CD8-positive, alpha-beta memory T cell (primary cell): Measurements from ENCODE around the gene GAA. TPM values are rescaled to one million over a fixed set of nuclear protein-coding genes. Genes with fewer than 3 reads are reported as not detected.
A peak's percentile ranks its signal among the peaks of the same experiment; 100 is the strongest.
"Not testable (repeated sequence)": the region's sequence is repeated elsewhere in the genome, so short reads cannot be mapped to it uniquely, and the experiment has no call there.

ENCODE experiments used
- CTCF ChIA-PET: fragments of 350-600 bp; sonication (Branson Sonifier 250); formaldehyde crosslinking; loops from one replicate; lab custom pipeline; 2021; ENCODE audit warnings: antibody characterized with exemption; lab: Charles Lee
- POLR2A ChIA-PET: fragments of 350-600 bp; sonication (Branson Sonifier 250); formaldehyde crosslinking; loops from one replicate; lab custom pipeline; 2021; ENCODE audit warnings: antibody characterized with exemption; lab: Charles Lee
- DNase-seq, 5 donors: peaks; one replicate each; pipeline versions ENCODE4 v3.0.0 to v3.0.0-alpha.2; 2020 to 2022; ENCODE audit warnings: mixed read lengths in 1 of 5
- H3K27ac ChIP-seq: one replicate; pipeline ENCODE4 v1.7.0; 2013; ENCODE audit warnings: low read depth, mild to moderate bottlenecking, low read length, moderate library complexity
- H3K27me3 ChIP-seq: 2 replicates; pipeline ENCODE4 v1.7.0; 2013; ENCODE audit warnings: low read length, mild to moderate bottlenecking; ENCODE audit not compliant: insufficient read depth, poor library complexity, severe bottlenecking
- H3K36me3 ChIP-seq: 2 replicates; pipeline ENCODE4 v1.7.0; 2013; ENCODE audit warnings: mild to moderate bottlenecking, low read length, moderate library complexity; ENCODE audit not compliant: insufficient read depth
- H3K4me1 ChIP-seq: 2 replicates; pipeline ENCODE4 v1.7.0; 2013; ENCODE audit warnings: mild to moderate bottlenecking, low read length, moderate library complexity; ENCODE audit not compliant: insufficient read depth
- H3K4me3 ChIP-seq: 2 replicates; pipeline ENCODE4 v1.7.0; 2013; ENCODE audit warnings: mild to moderate bottlenecking, low read length
- H3K9me3 ChIP-seq: 2 replicates; pipeline ENCODE4 v1.7.0; 2013; ENCODE audit warnings: mild to moderate bottlenecking, low read length
- H3K27ac Mint-ChIP-seq, 8 donors: one replicate each; pipeline ENCODE4 v1.8.0; 2020 to 2021; ENCODE audit warnings: mixed read lengths in 8 of 8, mild to moderate bottlenecking in 6 of 8, inconsistent platforms in 3 of 8, moderate library complexity in 3 of 8
- H3K27me3 Mint-ChIP-seq, 2 donors: one replicate each; pipeline ENCODE4 v1.8.0; 2020 to 2021; ENCODE audit warnings: mixed read lengths in 2 of 2, mild to moderate bottlenecking in 1 of 2, moderate library complexity in 1 of 2
- H3K36me3 Mint-ChIP-seq, 3 donors: one replicate each; pipeline ENCODE4 v1.8.0; 2020 to 2021; ENCODE audit warnings: mixed read lengths in 3 of 3, inconsistent platforms in 1 of 3, mild to moderate bottlenecking in 1 of 3
- H3K4me1 Mint-ChIP-seq, 3 donors: one replicate each; pipeline ENCODE4 v1.8.0; 2020 to 2021; ENCODE audit warnings: mixed read lengths in 3 of 3, inconsistent platforms in 1 of 3, mild to moderate bottlenecking in 1 of 3
- H3K4me3 Mint-ChIP-seq, 7 donors: one replicate each; pipeline ENCODE4 v1.8.0; 2020 to 2021; ENCODE audit warnings: mixed read lengths in 7 of 7, mild to moderate bottlenecking in 6 of 7, moderate library complexity in 4 of 7, inconsistent platforms in 2 of 7
- H3K9me3 Mint-ChIP-seq, 5 donors: one replicate each; pipeline ENCODE4 v1.8.0; 2020 to 2022; ENCODE audit warnings: mixed read lengths in 5 of 5, mild to moderate bottlenecking in 3 of 5, moderate library complexity in 2 of 5, inconsistent platforms in 1 of 5
- polyA plus RNA-seq: library from polyadenylated mRNA; unstranded; fragments of 300-500 nt; fragmentation: Illumina TruSeq; gene quantifications from one replicate; pipeline ENCODE4 v1.2.3, GENCODE V29; 2021
- total RNA-seq, 2 experiments: library from RNA; stranded (reverse); gene quantifications; one replicate each; pipeline ENCODE4 v1.2.3, GENCODE V29; 2021

The GAA gene
- total and polyA plus RNA-seq, 3 experiments from 2014 or later, result 13.7 to 31.0 (median 30.5) TPM

DNA sequence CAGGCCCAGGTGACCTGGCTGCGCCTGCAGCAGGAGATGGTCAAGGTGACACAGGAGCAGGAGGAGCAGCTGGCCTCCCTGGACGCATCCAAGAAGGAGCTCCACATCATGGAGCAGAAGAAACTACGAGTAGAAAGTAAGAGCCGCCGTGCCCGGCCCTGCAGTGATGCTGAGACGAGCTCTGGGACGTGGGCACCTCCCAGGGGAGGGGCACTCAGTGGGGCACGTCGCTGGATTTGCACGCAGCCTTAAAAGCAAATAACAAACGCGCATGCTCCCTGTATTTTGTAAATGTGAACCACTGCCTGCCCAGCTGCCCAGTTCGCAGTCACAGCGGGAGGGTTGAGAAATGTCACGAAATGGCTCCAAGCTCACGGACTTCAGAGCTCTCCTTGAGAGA, 15.3 kb upstream of the GAA start:
- ChIA-PET CTCF (no interaction called here), POLR2A (no interaction called here)
- no peaks in the 10 kb centered on the region for H3K9me3 Mint-ChIP-seq
- H3K27ac Mint-ChIP-seq, result no peak overlapping the region
- Histone ChIP-seq H3K4me1 (peaks cover 5% of the 10 kb centered on the region), H3K9me3 (no peaks in the 10 kb centered on the region), H3K4me3 (no peak overlapping the region), H3K36me3 (no peaks in the 10 kb centered on the region), H3K27me3 (no peaks in the 10 kb centered on the region), H3K27ac (no peak overlapping the region)
- H3K36me3 Mint-ChIP-seq, result no peaks in the 10 kb centered on the region
- no peak for DNase-seq
- peaks cover 0 to 3% (median 2%) of the 10 kb centered on the region in 3 donors for H3K4me1 Mint-ChIP-seq
- H3K27me3 Mint-ChIP-seq, result peaks cover 0 to 3% of the 10 kb centered on the region in 2 donors
- no peak overlapping the region for H3K4me3 Mint-ChIP-seq

DNA sequence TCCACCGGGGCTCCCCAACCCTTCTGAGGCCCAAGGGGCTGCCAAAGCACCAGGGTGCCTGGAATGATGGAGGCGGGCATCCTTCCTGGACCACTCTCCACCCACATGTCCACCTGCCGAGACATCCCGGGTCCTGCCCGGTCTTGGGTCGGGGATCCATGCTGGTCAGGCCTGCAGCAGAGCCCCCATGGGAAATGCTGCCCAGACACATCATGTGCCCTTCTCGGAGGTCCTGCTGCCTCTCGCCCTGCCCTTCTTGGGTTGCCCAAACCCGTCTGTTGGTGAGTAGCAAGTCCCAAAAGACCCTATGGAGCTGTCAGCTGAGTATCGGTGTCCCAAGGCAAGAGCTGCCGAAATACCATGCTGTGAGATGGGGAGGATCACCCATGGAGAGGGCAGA, 14.8 kb upstream of the GAA start:
- Histone ChIP-seq H3K27ac (no peak overlapping the region), H3K9me3 (no peaks in the 10 kb centered on the region), H3K36me3 (no peaks in the 10 kb centered on the region), H3K27me3 (no peaks in the 10 kb centered on the region), H3K4me1 (peaks cover 5% of the 10 kb centered on the region), H3K4me3 (no peak overlapping the region)
- no peaks in the 10 kb centered on the region for H3K36me3 Mint-ChIP-seq
- DNase-seq, result no peak
- peaks cover 0 to 3% (median 2%) of the 10 kb centered on the region in 3 donors for H3K4me1 Mint-ChIP-seq
- H3K4me3 Mint-ChIP-seq, result no peak overlapping the region
- CTCF ChIA-PET, result interaction anchor here (1.1 to 1.7 kb wide), 3 partner anchors 15 to 489 kb away, joined by 3 to 4 read pairs (median 4); partner anchors contain the start of gene GAA
- H3K27ac Mint-ChIP-seq, result no peak overlapping the region
- POLR2A ChIA-PET, result no interaction called here
- peaks cover 0 to 3% of the 10 kb centered on the region in 2 donors for H3K27me3 Mint-ChIP-seq
- no peaks in the 10 kb centered on the region for H3K9me3 Mint-ChIP-seq

DNA sequence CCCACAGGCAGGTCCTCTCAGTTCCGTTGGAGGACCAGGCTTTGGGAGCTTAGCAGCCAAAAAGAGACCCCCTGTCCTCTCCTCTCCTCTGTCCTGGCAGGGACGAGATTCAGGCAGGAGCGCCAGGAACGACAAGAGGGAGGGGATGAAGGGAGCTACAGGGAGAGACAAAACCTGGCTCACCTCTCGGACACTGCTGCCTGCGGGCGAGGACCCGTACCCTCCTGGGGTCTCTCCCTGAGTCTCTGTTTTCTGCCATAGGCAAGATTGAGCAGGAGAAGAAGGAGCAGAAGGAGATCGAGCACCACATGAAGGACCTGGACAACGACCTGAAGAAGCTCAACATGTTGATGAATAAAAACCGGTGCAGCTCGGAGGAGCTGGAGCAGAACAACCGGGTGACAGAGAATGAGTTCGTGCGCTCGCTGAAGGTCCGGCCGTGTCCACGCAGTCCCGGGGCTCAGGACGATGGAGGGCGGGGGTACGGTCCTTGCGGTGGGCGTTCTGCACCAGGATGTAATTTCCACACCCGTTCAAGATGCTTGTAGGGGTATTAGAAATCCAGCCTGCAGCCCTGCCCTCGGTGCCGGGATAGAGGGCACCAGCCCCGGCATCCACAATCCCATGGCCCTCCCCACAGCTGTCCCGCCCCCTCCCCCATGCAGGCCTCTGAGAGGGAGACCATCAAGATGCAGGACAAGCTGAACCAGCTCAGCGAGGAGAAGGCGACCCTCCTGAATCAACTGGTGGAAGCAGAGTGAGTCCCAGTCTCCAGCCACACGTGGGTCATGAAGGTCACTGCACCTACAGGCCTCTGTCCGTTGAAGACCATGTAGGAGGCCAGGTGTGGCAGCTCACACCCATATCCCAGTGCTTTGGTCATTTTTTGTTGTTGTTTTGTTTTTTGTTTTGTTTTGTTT, 13.8 kb upstream of the GAA start:
- Histone ChIP-seq H3K36me3 (no peaks in the 10 kb centered on the region), H3K9me3 (no peaks in the 10 kb centered on the region), H3K27ac (no peak overlapping the region), H3K4me1 (peaks cover 4% of the 10 kb centered on the region), H3K27me3 (no peaks in the 10 kb centered on the region), H3K4me3 (no peak overlapping the region)
- Mint-ChIP-seq H3K27me3 (peaks cover 3% of the 10 kb centered on the region in 2 donors), H3K9me3 (no peaks in the 10 kb centered on the region), H3K27ac (no peak overlapping the region), H3K4me1 (peaks cover 0 to 3% (median 2%) of the 10 kb centered on the region in 3 donors), H3K36me3 (no peaks in the 10 kb centered on the region), H3K4me3 (no peak overlapping the region)
- CTCF ChIA-PET, result interaction anchor here (1.1 to 1.7 kb wide), 3 partner anchors 14 to 488 kb away, joined by 3 to 4 read pairs (median 4); partner anchors contain the start of gene GAA
- no peak for DNase-seq
- POLR2A ChIA-PET, result no interaction called here

DNA sequence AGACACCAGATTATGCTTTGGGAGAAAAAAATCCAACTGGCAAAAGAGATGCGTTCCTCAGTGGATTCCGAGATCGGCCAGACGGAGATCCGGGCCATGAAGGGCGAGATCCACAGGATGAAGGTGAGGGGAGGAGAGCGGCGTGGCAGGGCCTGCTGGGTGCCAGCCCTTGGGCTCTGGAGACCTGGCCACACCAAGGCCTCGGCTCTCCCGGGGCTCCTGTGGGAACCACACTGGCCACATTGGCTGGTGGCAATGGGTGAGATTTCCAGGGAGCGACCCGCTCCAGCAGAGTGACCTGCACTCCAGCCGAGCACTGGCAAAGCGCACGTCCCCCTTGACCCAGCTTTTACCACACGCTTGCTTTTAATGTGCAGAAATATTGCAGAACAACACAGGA, 11.6 kb upstream of the GAA start:
- ChIA-PET POLR2A (no interaction called here), CTCF (interaction anchor here (1.6 kb wide), 1 partner anchor 12 kb away, joined by 5 read pairs; the partner anchor contains the start of gene GAA)
- no peaks in the 10 kb centered on the region for H3K4me1 ChIP-seq
- H3K4me3 Mint-ChIP-seq, result no peak overlapping the region
- H3K36me3 ChIP-seq, result no peaks in the 10 kb centered on the region
- no peak overlapping the region for H3K27ac Mint-ChIP-seq
- no peaks in the 10 kb centered on the region for H3K27me3 ChIP-seq
- H3K9me3 ChIP-seq, result no peaks in the 10 kb centered on the region
- H3K4me3 ChIP-seq, result no peak overlapping the region
- H3K9me3 Mint-ChIP-seq, result no peaks in the 10 kb centered on the region
- H3K36me3 Mint-ChIP-seq, result no peaks in the 10 kb centered on the region
- peaks cover 3% of the 10 kb centered on the region in 2 donors for H3K27me3 Mint-ChIP-seq
- H3K27ac ChIP-seq, result no peak overlapping the region
- DNase-seq, result no peak
- no peaks in the 10 kb centered on the region for H3K4me1 Mint-ChIP-seq

DNA sequence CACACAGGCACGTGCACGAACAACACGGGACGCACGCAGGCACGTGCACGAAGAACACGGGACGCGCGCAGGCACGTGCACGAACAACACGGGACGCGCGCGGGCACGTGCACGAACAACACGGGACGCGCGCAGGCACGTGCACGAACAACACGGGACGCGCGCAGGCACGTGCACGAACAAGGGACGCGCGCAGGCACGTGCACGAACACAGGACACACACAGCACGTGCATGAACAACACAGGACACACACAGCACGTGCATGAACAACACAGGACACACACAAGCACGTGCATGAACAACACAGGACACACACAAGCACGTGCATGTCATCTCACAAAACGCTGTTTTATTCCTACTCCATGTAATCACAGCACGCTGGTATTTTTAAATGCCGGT, 11.2 kb upstream of the GAA start:
- POLR2A ChIA-PET, H3K4me1 Mint-ChIP-seq, H3K9me3 ChIP-seq, H3K36me3 Mint-ChIP-seq, H3K27me3 Mint-ChIP-seq, H3K4me1 ChIP-seq, H3K27ac Mint-ChIP-seq, H3K27me3 ChIP-seq, H3K36me3 ChIP-seq, DNase-seq, H3K27ac ChIP-seq, H3K9me3 Mint-ChIP-seq, H3K4me3 Mint-ChIP-seq, H3K4me3 ChIP-seq: not testable (repeated sequence)
- CTCF ChIA-PET, result interaction anchor here (1.6 kb wide), 1 partner anchor 11 kb away, joined by 5 read pairs; the partner anchor contains the start of gene GAA

DNA sequence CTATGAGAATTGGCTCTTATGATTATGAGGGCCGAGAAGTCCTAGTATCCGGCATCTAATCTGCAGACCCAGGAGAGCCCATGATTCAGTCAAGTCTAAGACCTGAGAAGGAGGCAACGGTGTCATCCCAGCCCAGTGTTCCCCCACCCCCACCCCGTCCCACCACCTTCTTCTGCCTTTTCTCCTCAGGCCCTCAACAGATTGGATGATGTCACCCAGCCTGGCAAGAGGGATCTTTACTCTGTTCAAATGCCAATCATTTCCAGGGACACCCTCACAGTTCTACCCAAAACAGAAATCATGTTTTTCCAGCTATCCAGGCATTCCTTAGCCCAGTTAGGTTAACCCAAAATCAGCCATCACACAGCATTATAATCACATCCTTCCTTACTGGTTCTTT, 10.0 kb upstream of the GAA start:
- CTCF ChIA-PET, result interaction anchor here (2.4 kb wide), 1 partner anchor 10 kb away, joined by 9 read pairs; the partner anchor contains the start of gene GAA
- DNase-seq, result no peak
- POLR2A ChIA-PET, result no interaction called here

DNA sequence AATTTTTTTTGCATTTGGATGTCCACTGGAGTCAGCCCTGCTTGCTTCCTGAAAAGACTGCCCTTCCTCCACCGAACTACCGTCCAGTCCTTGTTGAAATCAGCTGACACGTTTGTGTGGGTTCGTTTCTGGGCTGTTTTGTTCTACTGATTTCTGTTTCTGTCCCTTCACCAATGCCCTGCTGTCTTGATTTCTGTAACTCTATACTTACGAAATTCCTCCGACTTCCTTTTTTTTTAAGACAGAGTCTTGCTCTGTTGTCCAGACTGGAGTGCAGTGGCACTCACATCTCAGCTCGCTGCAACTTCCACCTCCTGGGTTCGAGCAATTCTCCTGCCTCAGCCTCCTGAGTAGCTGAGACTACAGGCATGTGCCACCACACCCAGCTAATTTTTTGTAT, 8.4 kb upstream of the GAA start:
- Mint-ChIP-seq H3K4me3 (no peak overlapping the region), H3K27me3 (peaks cover 3 to 6% of the 10 kb centered on the region in 2 donors), H3K27ac (peak overlapping the region in 2 of 8 donors; percentile 17 to 72), H3K9me3 (no peaks in the 10 kb centered on the region), H3K4me1 (no peaks in the 10 kb centered on the region), H3K36me3 (no peaks in the 10 kb centered on the region)
- DNase-seq, result no peak
- no peaks in the 10 kb centered on the region for H3K36me3 ChIP-seq
- H3K4me3 ChIP-seq, result no peak overlapping the region
- POLR2A ChIA-PET, result interaction anchor here (0.7 kb wide), 1 partner anchor 9 kb away, joined by 4 read pairs; the partner anchor contains the start of gene GAA
- no peaks in the 10 kb centered on the region for H3K9me3 ChIP-seq
- no peaks in the 10 kb centered on the region for H3K4me1 ChIP-seq
- CTCF ChIA-PET, result interaction anchor here (1.0 to 2.4 kb wide), 2 partner anchors 9 to 11 kb away, joined by 4 to 9 read pairs; partner anchors contain the start of gene GAA
- H3K27ac ChIP-seq, result no peak overlapping the region
- H3K27me3 ChIP-seq, result no peaks in the 10 kb centered on the region

More for the DNA sequence above, 10.0 kb upstream of the GAA start:
- no peaks in the 10 kb centered on the region for H3K36me3 ChIP-seq
- H3K9me3 ChIP-seq, result no peaks in the 10 kb centered on the region
- Mint-ChIP-seq H3K27me3 (peaks cover 3 to 6% of the 10 kb centered on the region in 2 donors), H3K27ac (no peak overlapping the region), H3K36me3 (no peaks in the 10 kb centered on the region), H3K4me1 (no peaks in the 10 kb centered on the region), H3K4me3 (no peak overlapping the region), H3K9me3 (no peaks in the 10 kb centered on the region)
- no peaks in the 10 kb centered on the region for H3K4me1 ChIP-seq
- no peak overlapping the region for H3K4me3 ChIP-seq
- no peak overlapping the region for H3K27ac ChIP-seq
- no peaks in the 10 kb centered on the region for H3K27me3 ChIP-seq
